Epithelial cell of esophagus (primary cell): ENCODE measurements around the gene FPR3.
A peak's percentile ranks its signal among the peaks of the same experiment; 100 is the strongest.
"Not testable (repeated sequence)": the region's sequence is repeated elsewhere in the genome, so short reads cannot be mapped to it uniquely, and the experiment has no call there.

Experiments used
- DNase-seq: peaks from one replicate; pipeline ENCODE4 v3.0.0; 2010; ENCODE audit warnings: low read depth
- H3K4me3 ChIP-seq: 2 replicates; pipeline ENCODE4 v1.5.1; 2011; ENCODE audit warnings: mild to moderate bottlenecking, low read length, control low read depth
- TF ChIP-seq, protein P1 (sequence below): IDR thresholded peaks from 2 replicates; pipeline ENCODE4 v1.5.1; 2011; ENCODE audit warnings: low read depth, mild to moderate bottlenecking, low read length, control low read depth, inconsistent platforms; ENCODE audit not compliant: insufficient read depth; ENCODE audit errors: missing control alignments

The FPR3 gene

DNA sequence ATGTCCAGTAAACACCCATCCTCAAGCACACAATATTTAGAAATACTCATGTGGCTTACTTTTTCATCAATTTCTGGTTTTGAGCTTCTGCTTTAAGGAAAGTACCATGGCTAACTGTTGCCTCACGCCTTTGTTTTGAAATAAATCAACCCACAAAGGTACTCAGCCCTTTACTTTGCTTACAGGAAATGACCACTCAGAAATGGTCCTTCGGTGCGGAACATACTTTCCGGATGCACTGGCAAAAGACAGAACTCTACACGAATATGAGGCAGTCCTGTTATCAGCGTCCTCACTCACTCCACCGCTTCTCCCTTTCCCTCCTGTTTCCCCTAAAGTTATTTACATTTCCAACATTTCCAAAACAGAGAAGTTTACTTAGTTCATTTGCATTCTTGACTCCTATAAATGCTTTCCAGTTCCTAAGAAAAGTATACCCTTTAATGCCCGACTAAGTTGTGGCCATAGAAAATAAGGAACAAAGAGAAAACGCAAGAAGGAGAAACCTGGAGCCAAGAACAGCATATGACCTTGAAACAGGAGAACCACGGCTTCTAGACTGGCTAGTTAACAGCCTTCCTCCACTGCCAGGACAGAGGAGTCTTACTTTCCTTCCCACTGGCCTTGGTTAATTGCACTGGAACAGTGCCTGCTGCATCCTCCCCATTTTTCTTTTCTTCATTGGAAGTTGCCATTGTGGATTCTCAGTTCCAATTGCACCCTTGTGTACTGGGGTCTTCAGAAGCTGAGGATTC, 23.4 kb upstream of the FPR3 start:
- TF ChIP-seq, protein P1, sequence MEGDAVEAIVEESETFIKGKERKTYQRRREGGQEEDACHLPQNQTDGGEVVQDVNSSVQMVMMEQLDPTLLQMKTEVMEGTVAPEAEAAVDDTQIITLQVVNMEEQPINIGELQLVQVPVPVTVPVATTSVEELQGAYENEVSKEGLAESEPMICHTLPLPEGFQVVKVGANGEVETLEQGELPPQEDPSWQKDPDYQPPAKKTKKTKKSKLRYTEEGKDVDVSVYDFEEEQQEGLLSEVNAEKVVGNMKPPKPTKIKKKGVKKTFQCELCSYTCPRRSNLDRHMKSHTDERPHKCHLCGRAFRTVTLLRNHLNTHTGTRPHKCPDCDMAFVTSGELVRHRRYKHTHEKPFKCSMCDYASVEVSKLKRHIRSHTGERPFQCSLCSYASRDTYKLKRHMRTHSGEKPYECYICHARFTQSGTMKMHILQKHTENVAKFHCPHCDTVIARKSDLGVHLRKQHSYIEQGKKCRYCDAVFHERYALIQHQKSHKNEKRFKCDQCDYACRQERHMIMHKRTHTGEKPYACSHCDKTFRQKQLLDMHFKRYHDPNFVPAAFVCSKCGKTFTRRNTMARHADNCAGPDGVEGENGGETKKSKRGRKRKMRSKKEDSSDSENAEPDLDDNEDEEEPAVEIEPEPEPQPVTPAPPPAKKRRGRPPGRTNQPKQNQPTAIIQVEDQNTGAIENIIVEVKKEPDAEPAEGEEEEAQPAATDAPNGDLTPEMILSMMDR: no peak
- no peak for DNase-seq
- H3K4me3 ChIP-seq: no peak overlapping the region

DNA sequence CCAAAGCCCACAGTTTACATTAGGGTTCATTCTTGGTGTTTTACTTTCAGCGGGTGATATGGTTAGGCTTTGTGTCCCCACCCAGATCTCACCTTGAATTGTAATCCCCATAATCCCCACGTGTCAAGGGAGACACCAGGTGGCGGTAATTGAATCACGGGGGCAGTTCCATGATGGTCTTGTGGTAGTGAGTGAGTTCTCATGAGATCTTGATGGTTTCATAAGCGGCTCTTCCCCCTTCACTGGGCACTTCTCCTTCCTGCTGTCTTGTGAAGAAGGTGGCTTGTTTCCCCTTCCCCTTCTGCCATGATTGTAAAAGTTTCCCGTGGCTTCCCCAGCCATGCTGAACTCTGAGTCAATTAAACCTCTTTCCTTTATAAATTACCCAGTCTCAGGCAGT, 22.0 kb upstream of the FPR3 start:
- TF ChIP-seq, protein P1: no peak
- no peak for DNase-seq

DNA sequence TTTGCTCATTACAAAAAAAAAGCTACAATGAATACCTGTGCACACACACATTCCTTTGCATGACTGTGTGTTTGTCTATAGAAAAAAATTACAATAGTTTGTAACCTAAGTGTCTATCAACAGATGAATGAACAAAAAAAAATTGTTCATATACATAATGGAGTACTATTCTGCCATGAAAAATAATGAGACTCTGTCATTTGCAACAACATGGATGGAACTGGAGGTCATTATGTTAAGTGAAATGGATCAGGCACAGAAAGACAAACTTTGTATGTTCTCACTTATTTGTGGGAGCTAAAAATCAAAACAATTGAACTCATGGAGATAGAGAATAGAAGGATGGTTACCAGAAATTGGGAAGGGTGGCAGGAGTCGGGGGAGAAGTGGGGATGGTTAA, 18.4 kb upstream of the FPR3 start:
- DNase-seq, H3K4me3 ChIP-seq: not testable (repeated sequence)

More for the DNA sequence above, 22.0 kb upstream of the FPR3 start:
- H3K4me3 ChIP-seq: no peak overlapping the region

DNA sequence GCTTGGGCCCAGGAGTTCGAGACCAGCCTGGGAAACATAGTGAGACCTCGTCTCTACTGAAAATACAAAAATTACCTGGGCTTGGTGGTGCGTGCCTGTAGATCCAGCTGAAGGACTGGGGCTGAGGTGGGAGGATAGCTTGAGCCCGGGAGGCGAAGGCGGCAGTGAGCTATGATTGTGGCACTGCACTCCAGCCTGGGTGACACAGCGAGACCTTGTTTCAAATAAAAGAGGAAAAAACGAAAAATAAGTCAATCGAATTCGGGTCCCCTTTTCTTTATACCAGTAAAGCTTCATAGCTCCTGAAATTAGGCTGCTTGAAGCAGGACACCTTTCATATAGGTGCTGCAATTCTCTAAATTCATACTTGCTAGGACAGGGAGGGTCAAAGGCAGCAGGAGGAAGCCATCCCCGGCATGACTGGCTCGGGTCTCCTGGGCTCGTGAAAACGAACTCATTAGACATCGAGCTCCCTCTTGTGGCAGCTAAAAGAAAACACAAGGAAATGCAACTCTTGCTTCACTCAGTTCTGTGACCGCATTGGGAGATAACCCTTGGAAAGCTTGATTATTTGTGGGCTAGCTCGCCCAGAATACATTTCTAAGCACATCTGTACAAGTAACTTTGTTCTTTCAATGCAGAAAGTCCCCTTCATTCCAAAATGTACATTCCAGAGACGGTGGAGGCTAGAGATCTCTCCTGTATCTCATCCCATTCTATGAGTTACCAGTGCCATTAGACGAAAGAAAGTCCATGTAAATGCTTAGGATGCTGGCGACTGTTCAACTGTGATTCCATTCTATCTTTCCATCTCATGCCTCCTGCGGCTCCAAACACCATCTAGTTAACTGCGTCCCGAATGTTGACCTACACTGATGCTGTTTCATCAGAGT, 17.1 kb upstream of the FPR3 start:
- no peak overlapping the region for H3K4me3 ChIP-seq
- TF ChIP-seq, protein P1: peak; percentile 78
- peak; percentile 86 for DNase-seq

DNA sequence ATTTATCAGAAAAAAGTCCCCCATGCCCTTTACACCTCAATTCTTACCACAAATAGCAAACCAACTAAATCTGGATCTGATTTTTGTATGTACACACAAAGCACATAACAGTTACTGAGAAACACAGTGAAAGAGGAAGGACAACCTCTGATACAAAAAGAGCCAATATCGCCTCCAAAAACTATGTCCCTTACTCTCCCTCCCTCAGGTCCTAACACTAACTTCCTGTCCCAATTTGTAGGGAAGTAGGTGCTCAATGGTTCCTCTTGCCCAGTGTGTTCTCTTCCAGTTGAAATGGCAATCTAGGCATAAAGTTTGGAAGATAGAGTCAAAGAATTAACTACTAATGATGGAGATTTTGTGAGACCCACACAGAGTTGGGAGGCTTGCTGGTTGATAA, 15.8 kb upstream of the FPR3 start:
- no peak overlapping the region for H3K4me3 ChIP-seq
- no peak for DNase-seq
- TF ChIP-seq, protein P1: no peak

DNA sequence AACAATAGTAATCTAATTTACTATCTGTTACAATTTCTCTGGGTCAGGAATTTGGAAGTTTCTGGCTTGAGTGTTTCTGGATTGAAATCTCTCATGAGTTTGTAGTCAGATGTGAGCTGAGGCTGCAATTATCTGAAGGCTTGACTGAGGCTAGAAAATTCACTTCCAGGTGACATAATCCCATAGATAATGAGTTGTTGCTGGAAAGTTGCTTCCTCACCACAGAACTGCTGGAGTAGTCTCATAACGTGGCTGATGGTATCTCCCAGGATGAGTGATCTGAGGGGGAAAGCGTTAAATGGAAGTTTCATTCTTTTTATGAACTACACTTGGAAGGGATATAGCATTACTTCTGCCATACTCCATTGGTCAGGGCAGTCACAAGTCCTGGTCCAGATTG, 15.3 kb upstream of the FPR3 start:
- TF ChIP-seq, protein P1: no peak
- DNase-seq: no peak
- no peak overlapping the region for H3K4me3 ChIP-seq

DNA sequence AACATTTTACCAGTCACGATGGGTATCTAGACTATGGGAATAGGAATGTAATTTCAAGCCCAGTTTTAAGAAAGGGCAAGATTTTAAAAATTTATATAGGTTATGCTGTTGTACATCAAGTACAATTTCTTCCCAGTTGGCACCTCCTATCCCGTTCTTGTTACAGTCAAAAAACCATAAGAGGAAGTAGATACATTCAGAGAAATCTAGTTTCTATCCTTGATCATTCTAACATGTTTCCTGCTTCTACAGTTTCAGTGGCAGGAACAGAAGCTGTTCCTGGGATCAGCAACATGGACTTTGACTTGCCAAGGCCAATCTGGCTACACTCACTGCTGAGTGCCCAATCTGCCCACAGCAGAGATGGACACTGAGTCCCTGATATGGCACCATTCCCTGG, 14.7 kb upstream of the FPR3 start:
- TF ChIP-seq, protein P1: no peak
- DNase-seq: no peak
- no peak overlapping the region for H3K4me3 ChIP-seq
